IMR-90 (cell line): ENCODE results near the gene OSER1. TPM values are rescaled to one million over a fixed set of nuclear protein-coding genes. Genes with fewer than 3 reads are reported as not detected.

Source experiments
- ATAC-seq: fragments of 200-7000 bp; cut with Tn5 transposase; 2 replicates; pipeline ENCODE4 v1.9.1; 2020; ENCODE audit warnings: low read depth, mild to moderate bottlenecking, moderate library complexity
- BruUV-seq: library from RNA; stranded (reverse); fragments of 400-500 nt; replicated peaks from 2 replicates; lab custom pipeline; 2021; lab: Mats Ljungman, UMichigan
- CTCF ChIA-PET: fragments of 300-600 bp; formaldehyde crosslinking; extraction: SDS; loops from one replicate; lab custom pipeline; 2021; ENCODE audit warnings: antibody characterized with exemption; lab: Yijun Ruan, JAX
- POLR2A ChIA-PET: fragments of 300-600 bp; sonication (Branson Sonifier 250); formaldehyde crosslinking; loops from one replicate; lab custom pipeline; 2022; ENCODE audit warnings: antibody characterized with exemption; ENCODE audit not compliant: unreplicated experiment; lab: Charles Lee
- DNase-seq: peaks from one replicate; pipeline ENCODE4 v3.0.0; 2013
- H2AFZ ChIP-seq: replicated peaks from 2 replicates; pipeline ENCODE3; 2013; ENCODE audit warnings: low read length, mild to moderate bottlenecking; ENCODE audit not compliant: poor library complexity
- H2AK5ac ChIP-seq: 2 replicates; pipeline ENCODE4 v1.6.1; 2013; ENCODE audit warnings: low read depth, low read length, inconsistent platforms
- H2AK9ac ChIP-seq: replicated peaks from 2 replicates; pipeline ENCODE3; 2013; ENCODE audit warnings: mild to moderate bottlenecking, low read depth, low read length, moderate library complexity; ENCODE audit not compliant: poor library complexity
- H2BK120ac ChIP-seq: 2 replicates; pipeline ENCODE4 v1.6.1; 2013; ENCODE audit warnings: low read depth, low read length, inconsistent platforms
- H2BK15ac ChIP-seq: 3 replicates; pipeline ENCODE4 v1.6.1; 2013; ENCODE audit warnings: low read depth, low read length, inconsistent platforms
- H2BK20ac ChIP-seq: 2 replicates; pipeline ENCODE4 v1.6.1; 2013; ENCODE audit warnings: low read depth, mild to moderate bottlenecking, inconsistent platforms, low read length, moderate library complexity
- H2BK5ac ChIP-seq: 2 replicates; pipeline ENCODE4 v1.6.1; 2013; ENCODE audit warnings: mild to moderate bottlenecking, low read depth, low read length, inconsistent platforms; ENCODE audit not compliant: poor library complexity, severe bottlenecking
- H3K14ac ChIP-seq: replicated peaks from 2 replicates; pipeline ENCODE4 v1.6.1; 2013; ENCODE audit warnings: low read depth, low read length, inconsistent platforms
- H3K18ac ChIP-seq: 2 replicates; pipeline ENCODE4 v1.6.1; 2013; ENCODE audit warnings: low read depth, low read length, control low read depth
- H3K23ac ChIP-seq: 2 replicates; pipeline ENCODE4 v1.6.1; 2013; ENCODE audit warnings: low read depth, low read length, inconsistent platforms
- H3K27ac ChIP-seq: 2 replicates; pipeline ENCODE4 v1.5.1; 2013; ENCODE audit warnings: mild to moderate bottlenecking, control low read depth, low read length; ENCODE audit not compliant: insufficient read depth
- H3K27me3 ChIP-seq: 2 replicates; pipeline ENCODE4 v1.6.1; 2013; ENCODE audit warnings: low read length; ENCODE audit not compliant: control insufficient read depth, insufficient read depth
- H3K36me3 ChIP-seq: 2 replicates; pipeline ENCODE4 v1.6.1; 2013; ENCODE audit warnings: low read length, mixed read lengths; ENCODE audit not compliant: control insufficient read depth, insufficient read depth
- H3K4ac ChIP-seq: 2 replicates; pipeline ENCODE4 v1.6.1; 2013; ENCODE audit warnings: low read depth, low read length, inconsistent platforms
- H3K4me1 ChIP-seq: 2 replicates; pipeline ENCODE4 v1.6.1; 2013; ENCODE audit warnings: low read length, mixed read lengths; ENCODE audit not compliant: control insufficient read depth, insufficient read depth
- H3K4me2 ChIP-seq: 2 replicates; pipeline ENCODE4 v1.6.1; 2013; ENCODE audit warnings: low read depth, mild to moderate bottlenecking, control low read depth, low read length, moderate library complexity
- H3K4me3 ChIP-seq: 2 replicates; pipeline ENCODE4 v1.5.1; 2013; ENCODE audit warnings: low read depth, mild to moderate bottlenecking, control low read depth, low read length, moderate library complexity; ENCODE audit not compliant: insufficient read depth
- H3K56ac ChIP-seq: 2 replicates; pipeline ENCODE4 v1.6.1; 2013; ENCODE audit warnings: low read length, inconsistent platforms; ENCODE audit not compliant: insufficient read depth; ENCODE audit errors: extremely low read depth
- H3K79me1 ChIP-seq, 2 experiments: 2 replicates each; pipeline ENCODE4 v1.6.1; 2013; ENCODE audit warnings: low read length in 2 of 2, inconsistent platforms in 1 of 2, low read depth in 1 of 2
- H3K9ac ChIP-seq: 2 replicates; pipeline ENCODE4 v1.6.1; 2013; ENCODE audit warnings: low read depth, low read length, control low read depth
- H3K9me1 ChIP-seq: 2 replicates; pipeline ENCODE4 v1.6.1; 2013; ENCODE audit warnings: low read length, inconsistent platforms; ENCODE audit not compliant: insufficient read depth
- H3K9me3 ChIP-seq: 2 replicates; pipeline ENCODE4 v1.6.1; 2013; ENCODE audit warnings: low read length; ENCODE audit not compliant: control insufficient read depth, insufficient read depth
- H4K20me1 ChIP-seq: 2 replicates; pipeline ENCODE4 v1.6.1; 2013; ENCODE audit warnings: low read length, inconsistent platforms; ENCODE audit not compliant: insufficient read depth
- H4K5ac ChIP-seq: 2 replicates; pipeline ENCODE4 v1.6.1; 2013; ENCODE audit warnings: mild to moderate bottlenecking, low read depth, low read length, control low read depth
- H4K8ac ChIP-seq, 2 experiments: 2 replicates each; pipeline ENCODE4 v1.6.1; 2013; ENCODE audit warnings: low read depth in 2 of 2, low read length in 2 of 2, control low read depth in 1 of 2, inconsistent platforms in 1 of 2
- H4K91ac ChIP-seq: 2 replicates; pipeline ENCODE4 v1.6.1; 2013; ENCODE audit warnings: low read depth, low read length, inconsistent platforms; ENCODE audit not compliant: insufficient read depth
- BHLHE40 ChIP-seq: fragments of 150-350 bp; IDR thresholded peaks from 2 replicates; pipeline ENCODE4 v1.6.1; 2016; ENCODE audit warnings: mild to moderate bottlenecking, low read depth, low read length
- CEBPB ChIP-seq: IDR thresholded peaks from 2 replicates; pipeline ENCODE4 v1.6.1; 2012; ENCODE audit warnings: low read depth, low read length, improper control_type of control experiment
- CHD1 ChIP-seq: IDR thresholded peaks from 2 replicates; pipeline ENCODE4 v1.6.1; 2012; ENCODE audit warnings: low read depth, low read length, improper control_type of control experiment
- MAFK ChIP-seq: IDR thresholded peaks from 2 replicates; pipeline ENCODE4 v1.6.1; 2012; ENCODE audit warnings: low read depth, low read length, improper control_type of control experiment
- MAZ ChIP-seq: IDR thresholded peaks from 2 replicates; pipeline ENCODE4 v1.6.1; 2012; ENCODE audit warnings: low read depth, mild to moderate bottlenecking, low read length, improper control_type of control experiment, moderate library complexity, borderline replicate concordance
- MXI1 ChIP-seq: IDR thresholded peaks from 2 replicates; pipeline ENCODE4 v1.6.1; 2012; ENCODE audit warnings: low read depth, mild to moderate bottlenecking, low read length, moderate library complexity, borderline replicate concordance
- NFE2L2 ChIP-seq: fragments of 150-350 bp; IDR thresholded peaks from 2 replicates; pipeline ENCODE4 v1.6.1; 2016; ENCODE audit warnings: low read depth, mild to moderate bottlenecking, low read length
- POLR2A ChIP-seq: IDR thresholded peaks from 2 replicates; pipeline ENCODE4 v1.6.1; 2012; ENCODE audit warnings: mild to moderate bottlenecking, low read depth, low read length
- RAD21 ChIP-seq: IDR thresholded peaks from 2 replicates; pipeline ENCODE4 v1.6.1; 2012; ENCODE audit warnings: low read length, improper control_type of control experiment
- RCOR1 ChIP-seq: IDR thresholded peaks from 2 replicates; pipeline ENCODE4 v1.6.1; 2012; ENCODE audit warnings: mild to moderate bottlenecking, low read length, improper control_type of control experiment; ENCODE audit not compliant: insufficient replicate concordance
- RFX5 ChIP-seq: IDR thresholded peaks from 2 replicates; pipeline ENCODE4 v1.8.0; 2012; ENCODE audit warnings: low read depth, mild to moderate bottlenecking, low read length, moderate library complexity
- SMC3 ChIP-seq: fragments of 150-350 bp; IDR thresholded peaks from 2 replicates; pipeline ENCODE4 v1.6.1; 2016; ENCODE audit warnings: low read depth, mild to moderate bottlenecking, antibody characterized with exemption, low read length, moderate library complexity
- WGBS, 2 experiments: methylation state at CpG; one replicate each; pipeline versions ENCODE4 v1.1.5 to v1.1.7; 2013; ENCODE audit warnings: missing lambda C conversion rate in 2 of 2; ENCODE audit not compliant: insufficient read length in 1 of 2; ENCODE audit errors: extremely low coverage in 2 of 2; 5-methylcytosine and 5-hydroxymethylcytosine counted together
- dilution Hi-C: fragments of 300-500 bp; cut with HindIII; formaldehyde crosslinking; loops from one replicate; pipeline ENCODE4 v1.14.3; 2018; ENCODE audit warnings: low sequenced_read_pairs; ENCODE audit not compliant: unreplicated experiment
- in situ Hi-C: fragments of 300-500 bp; cut with MboI; formaldehyde crosslinking; loops from 3 replicates; pipeline ENCODE4 v1.14.3; 2019; ENCODE audit warnings: low sequenced_read_pairs, inconsistent platforms, mixed read lengths
- intact Hi-C: fragments of 100-400 bp; cut with micrococcal nuclease; formaldehyde crosslinking; loops from 2 replicates; pipeline ENCODE4 v1.10.0; 2022
- polyA plus RNA-seq, 3 experiments: library from polyadenylated mRNA; depleted of rRNA; stranded (reverse); fragments of >200 nt; gene quantifications; 2 replicates each; pipeline ENCODE4 v1.2.3, GENCODE V29; 2012; ENCODE audit warnings: low replicate concordance in 1 of 3
- total RNA-seq: library from RNA; depleted of rRNA; stranded (reverse); fragments of >200 nt; gene quantifications from 2 replicates; pipeline ENCODE4 v1.2.3, GENCODE V29; 2012
- TF ChIP-seq, protein P1 (sequence below): fragments of 150-350 bp; IDR thresholded peaks from 2 replicates; pipeline ENCODE4 v1.6.1; 2016; ENCODE audit warnings: low read depth, mild to moderate bottlenecking, low read length, moderate library complexity, borderline replicate concordance
- TF ChIP-seq, protein P2 (sequence below): fragments of 150-350 bp; IDR thresholded peaks from 2 replicates; pipeline ENCODE4 v1.6.1; 2017; ENCODE audit warnings: mild to moderate bottlenecking, antibody characterized with exemption, low read length, low read depth
- TF ChIP-seq, protein P3 (sequence below): conservative IDR thresholded peaks from 2 replicates; pipeline ENCODE4 v1.5.1; 2012; ENCODE audit warnings: mild to moderate bottlenecking, low read depth, low read length, improper control_type of control experiment

Gene OSER1
- total and polyA plus RNA-seq, 2 of the 4 experiments (the other 2 are of a cell fraction) = 32.6 to 70.6 TPM

DNA sequence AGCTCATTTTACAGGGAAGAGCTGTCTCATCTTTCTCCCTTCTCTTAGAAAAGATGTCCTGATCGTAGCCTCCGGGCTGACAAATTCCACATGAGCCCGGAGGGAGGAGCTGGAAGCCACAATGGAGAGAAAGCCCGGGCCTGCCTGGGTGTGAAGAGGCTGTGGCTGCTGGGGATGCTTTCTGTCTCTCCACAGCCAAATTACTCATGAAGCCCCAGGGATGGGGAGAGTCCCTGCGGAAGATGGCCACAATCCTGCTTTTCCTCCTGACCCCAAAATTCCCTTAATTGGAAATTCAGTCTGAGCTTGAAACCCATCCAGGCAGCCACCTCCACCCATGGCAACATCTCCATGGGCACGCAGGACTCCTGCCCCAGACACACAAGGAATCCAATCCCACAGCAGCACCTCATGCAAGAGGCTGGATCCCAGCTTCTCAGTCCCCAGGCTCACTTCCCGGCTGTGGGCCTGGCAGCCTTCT lies 56.0 kb downstream of the OSER1 start:
- peak overlapping the region; percentile 38 for H2AFZ ChIP-seq
- in situ Hi-C loops (no loop called here), dilution Hi-C loops (no loop called here), intact Hi-C loops (no loop called here)
- H2BK5ac ChIP-seq = no peak overlapping the region
- no peak overlapping the region for H3K56ac ChIP-seq
- no peak overlapping the region for H4K5ac ChIP-seq
- H2BK20ac ChIP-seq = no peak overlapping the region
- POLR2A ChIA-PET = interaction anchor here (1.0 kb wide), 1 partner anchor 12 kb away, joined by 3 read pairs; no protein-coding TSS in a partner anchor
- no peaks in the 10 kb centered on the region for H4K20me1 ChIP-seq
- no peak overlapping the region for H3K4me3 ChIP-seq
- H3K27ac ChIP-seq = no peak overlapping the region
- no peak overlapping the region for H3K4me2 ChIP-seq
- peak overlapping the region; percentile 45 for H4K91ac ChIP-seq
- TF ChIP-seq MAFK (no peak), BHLHE40 (no peak), SMC3 (no peak), POLR2A (no peak), CHD1 (no peak), RFX5 (no peak), CEBPB (no peak), RAD21 (no peak), RCOR1 (no peak), MXI1 (no peak), NFE2L2 (no peak), MAZ (no peak)
- TF ChIP-seq, protein P1, sequence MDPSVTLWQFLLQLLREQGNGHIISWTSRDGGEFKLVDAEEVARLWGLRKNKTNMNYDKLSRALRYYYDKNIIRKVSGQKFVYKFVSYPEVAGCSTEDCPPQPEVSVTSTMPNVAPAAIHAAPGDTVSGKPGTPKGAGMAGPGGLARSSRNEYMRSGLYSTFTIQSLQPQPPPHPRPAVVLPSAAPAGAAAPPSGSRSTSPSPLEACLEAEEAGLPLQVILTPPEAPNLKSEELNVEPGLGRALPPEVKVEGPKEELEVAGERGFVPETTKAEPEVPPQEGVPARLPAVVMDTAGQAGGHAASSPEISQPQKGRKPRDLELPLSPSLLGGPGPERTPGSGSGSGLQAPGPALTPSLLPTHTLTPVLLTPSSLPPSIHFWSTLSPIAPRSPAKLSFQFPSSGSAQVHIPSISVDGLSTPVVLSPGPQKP = no peak
- TF ChIP-seq, protein P2, sequence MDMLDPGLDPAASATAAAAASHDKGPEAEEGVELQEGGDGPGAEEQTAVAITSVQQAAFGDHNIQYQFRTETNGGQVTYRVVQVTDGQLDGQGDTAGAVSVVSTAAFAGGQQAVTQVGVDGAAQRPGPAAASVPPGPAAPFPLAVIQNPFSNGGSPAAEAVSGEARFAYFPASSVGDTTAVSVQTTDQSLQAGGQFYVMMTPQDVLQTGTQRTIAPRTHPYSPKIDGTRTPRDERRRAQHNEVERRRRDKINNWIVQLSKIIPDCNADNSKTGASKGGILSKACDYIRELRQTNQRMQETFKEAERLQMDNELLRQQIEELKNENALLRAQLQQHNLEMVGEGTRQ = no peak
- TF ChIP-seq, protein P3, sequence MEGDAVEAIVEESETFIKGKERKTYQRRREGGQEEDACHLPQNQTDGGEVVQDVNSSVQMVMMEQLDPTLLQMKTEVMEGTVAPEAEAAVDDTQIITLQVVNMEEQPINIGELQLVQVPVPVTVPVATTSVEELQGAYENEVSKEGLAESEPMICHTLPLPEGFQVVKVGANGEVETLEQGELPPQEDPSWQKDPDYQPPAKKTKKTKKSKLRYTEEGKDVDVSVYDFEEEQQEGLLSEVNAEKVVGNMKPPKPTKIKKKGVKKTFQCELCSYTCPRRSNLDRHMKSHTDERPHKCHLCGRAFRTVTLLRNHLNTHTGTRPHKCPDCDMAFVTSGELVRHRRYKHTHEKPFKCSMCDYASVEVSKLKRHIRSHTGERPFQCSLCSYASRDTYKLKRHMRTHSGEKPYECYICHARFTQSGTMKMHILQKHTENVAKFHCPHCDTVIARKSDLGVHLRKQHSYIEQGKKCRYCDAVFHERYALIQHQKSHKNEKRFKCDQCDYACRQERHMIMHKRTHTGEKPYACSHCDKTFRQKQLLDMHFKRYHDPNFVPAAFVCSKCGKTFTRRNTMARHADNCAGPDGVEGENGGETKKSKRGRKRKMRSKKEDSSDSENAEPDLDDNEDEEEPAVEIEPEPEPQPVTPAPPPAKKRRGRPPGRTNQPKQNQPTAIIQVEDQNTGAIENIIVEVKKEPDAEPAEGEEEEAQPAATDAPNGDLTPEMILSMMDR = no peak
- peak overlapping the region; percentile 30 for H3K4ac ChIP-seq
- ATAC-seq (0 out of 2 replicates have a peak, but pooled peaks have one; percentile 14), DNase-seq (no peak)
- CTCF ChIA-PET = no interaction called here
- H3K36me3 ChIP-seq = no peaks in the 10 kb centered on the region
- no TSS peak for BruUV-seq
- H4K8ac ChIP-seq = peak overlapping the region; percentile 15 to 69; a peak in 3 of 4 replicates
- H2BK120ac ChIP-seq = no peak overlapping the region
- no peaks in the 10 kb centered on the region for H3K9me3 ChIP-seq
- 0 out of 2 replicates have a peak, but pooled peaks cover 8% of the 10 kb centered on the region for H3K9me1 ChIP-seq
- no peak overlapping the region; the same call in 2 of the 3 replicates for H2BK15ac ChIP-seq
- H3K4me1 ChIP-seq = peaks cover 2% of the 10 kb centered on the region
- H3K18ac ChIP-seq = no peak overlapping the region
- no peak overlapping the region; the same call in 1 of the 2 replicates for H3K14ac ChIP-seq
- no peaks in the 10 kb centered on the region for H3K79me1 ChIP-seq
- WGBS, 2 experiments = no CpG with 5 or more reads among the region's 7 CpGs
- H3K27me3 ChIP-seq = no peaks in the 10 kb centered on the region
- no peak overlapping the region for H2AK5ac ChIP-seq
- H2AK9ac ChIP-seq = no peak overlapping the region
- H3K9ac ChIP-seq = no peak overlapping the region
- H3K23ac ChIP-seq = 0 out of 2 replicates have a peak overlapping the region, but pooled peaks have one; percentile 8
